Hepatocyte (in vitro differentiated cells): Measurements from ENCODE around the gene PGLYRP1. TPM values are rescaled to one million over a fixed set of nuclear protein-coding genes. Genes with fewer than 3 reads are reported as not detected.

Source experiments
- DNase-seq: peaks from one replicate; pipeline ENCODE4 v3.0.0-alpha.2; 2016; ENCODE audit warnings: low spot score
- H2AFZ ChIP-seq: fragments of 200-600 bp; sonication (generic); 2 replicates; pipeline ENCODE4 v1.6.0; 2016; ENCODE audit warnings: antibody characterized with exemption, mild to moderate bottlenecking
- H3K27ac ChIP-seq: fragments of 200-600 bp; sonication (generic); 2 replicates; pipeline ENCODE4 v1.5.1; 2016; ENCODE audit warnings: mild to moderate bottlenecking
- H3K27me3 ChIP-seq: fragments of 200-600 bp; sonication (generic); 2 replicates; pipeline ENCODE4 v1.6.1; 2016
- H3K36me3 ChIP-seq: fragments of 200-600 bp; sonication (generic); replicated peaks from 2 replicates; pipeline ENCODE4 v1.5.1; 2016; ENCODE audit warnings: low read depth; ENCODE audit not compliant: insufficient read depth
- H3K4me1 ChIP-seq: fragments of 200-600 bp; sonication (generic); 2 replicates; pipeline ENCODE4 v1.5.1; 2016; ENCODE audit warnings: mild to moderate bottlenecking, moderate library complexity; ENCODE audit not compliant: insufficient read depth
- H3K4me2 ChIP-seq: fragments of 200-600 bp; sonication (generic); 2 replicates; pipeline ENCODE4 v1.6.0; 2016
- H3K4me3 ChIP-seq: fragments of 200-600 bp; sonication (generic); 2 replicates; pipeline ENCODE4 v1.5.1; 2016; ENCODE audit warnings: mild to moderate bottlenecking
- H3K79me2 ChIP-seq: fragments of 200-600 bp; sonication (generic); 2 replicates; pipeline ENCODE4 v1.6.0; 2017; ENCODE audit warnings: mild to moderate bottlenecking
- H3K9me2 ChIP-seq: fragments of 200-600 bp; sonication (generic); replicated peaks from 2 replicates; pipeline ENCODE4 v1.6.0; 2017; ENCODE audit warnings: mild to moderate bottlenecking; ENCODE audit not compliant: insufficient read depth
- H3K9me3 ChIP-seq: fragments of 200-600 bp; sonication (generic); 2 replicates; pipeline ENCODE4 v1.5.1; 2016; ENCODE audit warnings: low read depth, mild to moderate bottlenecking
- H4K20me1 ChIP-seq: fragments of 200-600 bp; sonication (generic); 2 replicates; pipeline ENCODE4 v1.6.0; 2016; ENCODE audit warnings: mild to moderate bottlenecking; ENCODE audit not compliant: insufficient read depth, poor library complexity, severe bottlenecking
- EZH2 ChIP-seq: fragments of 200-600 bp; sonication (generic); IDR thresholded peaks from 2 replicates; pipeline ENCODE4 v1.6.1; 2016; ENCODE audit warnings: antibody characterized with exemption, mild to moderate bottlenecking, borderline replicate concordance
- EZH2phosphoT487 ChIP-seq: fragments of 200-600 bp; sonication (generic); IDR thresholded peaks from one replicate; pipeline ENCODE4 v1.6.1; 2018; ENCODE audit warnings: antibody characterized with exemption, mild to moderate bottlenecking, low read depth, moderate library complexity; ENCODE audit not compliant: unreplicated experiment, severe bottlenecking
- WGBS: methylation state at CpG from one replicate; pipeline ENCODE4 v1.1.6; 2016; ENCODE audit warnings: low lambda C conversion rate; ENCODE audit errors: missing lambda C conversion rate; 5-methylcytosine and 5-hydroxymethylcytosine counted together
- polyA plus RNA-seq: library from polyadenylated mRNA; unstranded; fragments of >200 nt; fragmentation: Nextera tagmentation; extraction: Ambion mirVana; gene quantifications from 2 replicates; pipeline ENCODE4 v1.2.1, GENCODE V29; 2016
- total RNA-seq: library from RNA; depleted of rRNA; stranded (reverse); fragments of >200 nt; gene quantifications from 2 replicates; pipeline ENCODE4 v1.2.3, GENCODE V29; 2014
- TF ChIP-seq, protein P1 (sequence below): fragments of 200-600 bp; sonication (generic); IDR thresholded peaks from 2 replicates; pipeline ENCODE4 v1.5.1; 2016; ENCODE audit warnings: antibody characterized with exemption, mild to moderate bottlenecking; ENCODE audit not compliant: poor library complexity

Gene PGLYRP1
- total and polyA plus RNA-seq, 2 experiments from 2014 or later = not detected

DNA sequence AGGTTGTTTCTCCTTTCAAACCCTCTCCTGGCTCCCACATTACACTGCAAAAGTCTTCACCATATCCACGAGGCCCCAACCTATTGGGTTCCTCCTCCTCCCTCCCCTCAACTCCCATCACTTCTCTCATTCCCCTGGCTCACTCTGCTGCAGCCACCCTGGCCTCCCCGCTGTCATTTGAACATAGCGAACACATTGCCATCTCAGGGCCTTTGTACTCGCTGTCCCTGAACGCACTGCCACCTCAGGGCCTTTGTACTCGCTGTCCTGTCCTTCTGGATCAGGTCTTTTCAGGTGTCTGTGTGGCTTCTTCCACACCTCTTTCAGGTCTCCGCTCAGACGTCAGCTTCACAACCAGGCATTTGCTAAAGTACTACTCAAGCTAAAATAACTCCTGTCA, 25.9 kb downstream of the PGLYRP1 start:
- H3K27me3 ChIP-seq = peaks cover 8% of the 10 kb centered on the region
- no peak overlapping the region for H3K27ac ChIP-seq
- no peaks in the 10 kb centered on the region for H3K36me3 ChIP-seq
- no peaks in the 10 kb centered on the region for H3K9me3 ChIP-seq
- peaks cover 7% of the 10 kb centered on the region for H3K4me1 ChIP-seq
- no peak overlapping the region for H2AFZ ChIP-seq
- no peaks in the 10 kb centered on the region for H4K20me1 ChIP-seq
- H3K4me3 ChIP-seq = no peak overlapping the region
- TF ChIP-seq, protein P1, sequence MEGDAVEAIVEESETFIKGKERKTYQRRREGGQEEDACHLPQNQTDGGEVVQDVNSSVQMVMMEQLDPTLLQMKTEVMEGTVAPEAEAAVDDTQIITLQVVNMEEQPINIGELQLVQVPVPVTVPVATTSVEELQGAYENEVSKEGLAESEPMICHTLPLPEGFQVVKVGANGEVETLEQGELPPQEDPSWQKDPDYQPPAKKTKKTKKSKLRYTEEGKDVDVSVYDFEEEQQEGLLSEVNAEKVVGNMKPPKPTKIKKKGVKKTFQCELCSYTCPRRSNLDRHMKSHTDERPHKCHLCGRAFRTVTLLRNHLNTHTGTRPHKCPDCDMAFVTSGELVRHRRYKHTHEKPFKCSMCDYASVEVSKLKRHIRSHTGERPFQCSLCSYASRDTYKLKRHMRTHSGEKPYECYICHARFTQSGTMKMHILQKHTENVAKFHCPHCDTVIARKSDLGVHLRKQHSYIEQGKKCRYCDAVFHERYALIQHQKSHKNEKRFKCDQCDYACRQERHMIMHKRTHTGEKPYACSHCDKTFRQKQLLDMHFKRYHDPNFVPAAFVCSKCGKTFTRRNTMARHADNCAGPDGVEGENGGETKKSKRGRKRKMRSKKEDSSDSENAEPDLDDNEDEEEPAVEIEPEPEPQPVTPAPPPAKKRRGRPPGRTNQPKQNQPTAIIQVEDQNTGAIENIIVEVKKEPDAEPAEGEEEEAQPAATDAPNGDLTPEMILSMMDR = no peak
- TF ChIP-seq EZH2 (no peak), EZH2phosphoT487 (no peak)
- no peak overlapping the region for H3K4me2 ChIP-seq
- no peaks in the 10 kb centered on the region for H3K79me2 ChIP-seq
- no peaks in the 10 kb centered on the region for H3K9me2 ChIP-seq
- no peak for DNase-seq
- 84% methylated on average over 8 of the region's 8 CpGs for WGBS

DNA sequence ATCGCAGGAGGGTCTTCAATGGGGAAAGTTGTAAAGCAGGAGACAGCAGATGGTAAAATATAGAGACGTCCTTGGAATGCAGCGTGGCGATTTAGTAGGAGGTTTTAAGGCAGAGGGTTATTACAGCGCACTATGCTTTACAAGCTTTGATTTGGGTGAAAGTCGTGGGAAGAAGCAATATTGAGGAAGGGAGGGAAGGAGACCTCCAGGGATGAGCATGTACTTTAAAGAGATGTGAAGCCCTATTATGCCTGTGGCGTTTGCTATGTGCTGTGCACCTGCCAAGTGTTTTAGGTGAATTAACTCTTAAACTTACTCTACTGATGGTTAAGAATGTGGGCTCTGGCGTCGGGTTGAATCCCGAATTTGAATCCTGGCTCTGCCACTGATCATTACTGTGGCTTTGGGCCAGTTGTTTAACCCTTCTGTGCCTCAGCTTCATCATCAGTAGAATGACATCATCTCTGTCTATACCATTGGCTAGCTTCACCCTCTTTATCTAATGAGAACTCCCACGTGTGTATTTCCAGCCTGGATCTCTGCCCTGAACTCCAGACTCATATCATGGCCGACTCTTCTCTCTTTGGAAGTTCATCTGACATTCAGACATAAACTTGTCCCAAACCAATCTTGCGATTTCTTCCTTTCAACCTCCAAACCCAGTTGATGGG, 27.0 kb downstream of the PGLYRP1 start:
- Histone ChIP-seq H3K4me3 (peak overlapping the region; percentile 43), H2AFZ (peak overlapping the region; percentile 12), H3K9me3 (no peaks in the 10 kb centered on the region), H3K27me3 (peaks cover 8% of the 10 kb centered on the region), H3K27ac (no peak overlapping the region), H3K9me2 (no peaks in the 10 kb centered on the region), H3K36me3 (no peaks in the 10 kb centered on the region), H3K4me1 (peaks cover 7% of the 10 kb centered on the region), H3K4me2 (peak overlapping the region; percentile 84), H3K79me2 (no peaks in the 10 kb centered on the region), H4K20me1 (no peaks in the 10 kb centered on the region)
- TF ChIP-seq, protein P1 = no peak
- TF ChIP-seq EZH2 (no peak), EZH2phosphoT487 (no peak)
- WGBS = 17% methylated on average over 13 of the region's 13 CpGs
- no peak for DNase-seq

- H3K4me1 ChIP-seq = peaks cover 1% of the 10 kb centered on the region
- H2AFZ ChIP-seq = peak within 1 kb of the TSS; percentile 71
- DNase-seq = peak; percentile 98
- H3K4me2 ChIP-seq = peak within 1 kb of the TSS; percentile 84
- WGBS = under 1% methylated on average over 34 of the region's 34 CpGs
- no peaks in the 10 kb centered on the region for H3K9me2 ChIP-seq
- no peak within 1 kb of the TSS for H3K27ac ChIP-seq
- no peaks in the 10 kb centered on the region for H3K79me2 ChIP-seq
- H3K27me3 ChIP-seq = peaks cover 4% of the 10 kb centered on the region
- H4K20me1 ChIP-seq = no peaks in the 10 kb centered on the region
- peak within 1 kb of the TSS; percentile 43 for H3K4me3 ChIP-seq
- TF ChIP-seq, protein P1 = no peak
- no peak for TF ChIP-seq EZH2phosphoT487
- no peak for TF ChIP-seq EZH2
- H3K9me3 ChIP-seq = no peaks in the 10 kb centered on the region
- H3K36me3 ChIP-seq = no peaks in the 10 kb centered on the region
Measured at GRCh38 chr19:45994998-45995714, 27.7 kb downstream of the PGLYRP1 start, which contains the start of gene CCDC61. CCDC61 (plus strand) TSS chr19:45995467; CDS start chr19:46003019, 7,552 bp downstream.
